Panc1 (cell line): ENCODE data around the gene BICRA. TPM values are rescaled to one million over a fixed set of nuclear protein-coding genes. Genes with fewer than 3 reads are reported as not detected.
"Not testable (repeated sequence)": the region's sequence is repeated elsewhere in the genome, so short reads cannot be mapped to it uniquely, and the experiment has no call there.

Experiments
- ATAC-seq: fragments of 200-7000 bp; cut with Tn5 transposase; 2 replicates; pipeline ENCODE4 v1.9.1; 2020; ENCODE audit warnings: mild to moderate bottlenecking, moderate library complexity
- BruUV-seq: library from RNA; stranded (reverse); fragments of 400-500 nt; replicated peaks from 2 replicates; lab custom pipeline; 2021; lab: Mats Ljungman, UMichigan
- CTCF ChIA-PET: fragments of 300-600 bp; sonication (Branson Sonifier 250); formaldehyde crosslinking; loops from one replicate; lab custom pipeline; 2022; ENCODE audit warnings: antibody characterized with exemption; lab: Charles Lee
- POLR2A ChIA-PET: fragments of 300-600 bp; sonication (Branson Sonifier 250); formaldehyde crosslinking; loops from one replicate; lab custom pipeline; 2022; ENCODE audit warnings: antibody characterized with exemption; lab: Charles Lee
- DNase-seq: peaks from one replicate; pipeline ENCODE4 v3.0.0-alpha.2; 2010; ENCODE audit warnings: low read depth, low spot score
- H3K27ac ChIP-seq: 2 replicates; pipeline ENCODE4 v1.5.1; 2011; ENCODE audit warnings: mild to moderate bottlenecking, low read length, inconsistent platforms
- H3K27me3 ChIP-seq: fragments of 200-500 bp; sonication (Bioruptor generic); 2 replicates; pipeline ENCODE4 v1.6.0; 2014; ENCODE audit warnings: low read length, inconsistent platforms; ENCODE audit not compliant: control insufficient read depth, insufficient read depth
- H3K36me3 ChIP-seq: fragments of 200-500 bp; sonication (Bioruptor generic); 2 replicates; pipeline ENCODE4 v1.5.1; 2014; ENCODE audit warnings: inconsistent platforms, mild to moderate bottlenecking, low read length, moderate library complexity; ENCODE audit not compliant: control insufficient read depth, insufficient read depth
- H3K4me1 ChIP-seq: 2 replicates; pipeline ENCODE4 v1.5.1; 2011; ENCODE audit warnings: inconsistent platforms, mild to moderate bottlenecking, low read length, moderate library complexity; ENCODE audit not compliant: control insufficient read depth, insufficient read depth
- H3K4me3 ChIP-seq, 2 experiments: 2 replicates each; pipeline ENCODE4 v1.5.1; 2011 to 2012; ENCODE audit warnings: low read depth in 2 of 2, low read length in 2 of 2, mild to moderate bottlenecking in 2 of 2, inconsistent platforms in 1 of 2, moderate library complexity in 1 of 2
- H3K9me3 ChIP-seq: fragments of 200-500 bp; sonication (Bioruptor generic); 2 replicates; pipeline ENCODE4 v1.5.1; 2014; ENCODE audit warnings: low read depth, mild to moderate bottlenecking, inconsistent platforms, low read length, moderate library complexity; ENCODE audit not compliant: control insufficient read depth, insufficient read depth
- POLR2AphosphoS5 ChIP-seq: IDR thresholded peaks from 2 replicates; pipeline ENCODE4 v1.6.1; 2012; ENCODE audit warnings: mild to moderate bottlenecking, low read depth, low read length, moderate library complexity
- SIN3A ChIP-seq: IDR thresholded peaks from 2 replicates; pipeline ENCODE4 v1.6.1; 2012; ENCODE audit warnings: low read depth, mild to moderate bottlenecking, low read length, moderate library complexity, borderline replicate concordance; ENCODE audit not compliant: insufficient read depth
- TCF7L2 ChIP-seq: IDR thresholded peaks from 2 replicates; pipeline ENCODE4 v1.6.1; 2011; ENCODE audit warnings: mild to moderate bottlenecking, low read depth, low read length, inconsistent platforms
- in situ Hi-C: cut with HindIII; loops from 2 replicates; pipeline ENCODE4 v1.10.0; 2016; ENCODE audit warnings: low sequenced_read_pairs, low pct_unique_long_range_greater_than_20kb
- intact Hi-C: fragments of 100-400 bp; cut with micrococcal nuclease; formaldehyde crosslinking; loops from one replicate; pipeline ENCODE4 v1.10.0; 2022; ENCODE audit not compliant: unreplicated experiment
- total RNA-seq: library from RNA; stranded (reverse); gene quantifications from one replicate; pipeline ENCODE4 v1.2.1, GENCODE V29; 2021; ENCODE audit not compliant: unreplicated experiment
- TF ChIP-seq, protein P1 (sequence below), 2 experiments: IDR thresholded peaks; 2 replicates each; pipeline ENCODE4 v1.6.1; 2011 to 2012; ENCODE audit warnings: low read depth in 2 of 2, control low read depth in 1 of 2, low read length in 1 of 2, mild to moderate bottlenecking in 1 of 2, moderate library complexity in 1 of 2; ENCODE audit not compliant: insufficient read depth in 1 of 2
- TF ChIP-seq, protein P2 (sequence below): fragments of 450-650 bp; IDR thresholded peaks from 2 replicates; pipeline ENCODE4 v1.5.1; 2017; ENCODE audit warnings: mild to moderate bottlenecking

The BICRA gene
- total RNA-seq, 1 experiment from 2014 or later = 13.7 TPM

DNA sequence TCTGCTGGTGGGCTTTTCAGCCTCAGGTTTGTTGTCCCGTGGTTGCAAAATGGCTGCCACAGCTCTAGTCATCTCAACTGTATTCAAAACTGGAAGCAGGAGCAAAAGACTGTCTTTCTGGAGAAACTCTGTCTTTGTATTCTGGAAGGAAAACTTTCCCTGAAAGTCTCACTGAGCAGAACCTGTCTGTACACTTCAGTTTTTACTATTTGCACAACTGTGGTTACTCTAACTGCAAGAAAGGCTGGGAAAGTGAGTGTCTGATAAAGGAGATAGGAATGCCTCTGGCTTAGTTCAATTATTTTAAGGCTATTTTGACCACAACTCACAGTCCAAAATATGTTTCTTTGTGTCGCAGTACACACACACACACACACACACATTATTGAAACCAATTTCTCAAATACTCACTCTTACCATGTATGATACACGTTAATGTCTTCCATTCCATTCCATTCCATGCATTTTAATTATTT lies 54.5 kb downstream of the BICRA start:
- no peaks in the 10 kb centered on the region for H3K36me3 ChIP-seq
- intact Hi-C loops = no loop called here
- no peak overlapping the region for H3K4me3 ChIP-seq
- ATAC-seq (no peak), DNase-seq (no peak)
- H3K27ac ChIP-seq = no peak overlapping the region
- TF ChIP-seq, protein P1, sequence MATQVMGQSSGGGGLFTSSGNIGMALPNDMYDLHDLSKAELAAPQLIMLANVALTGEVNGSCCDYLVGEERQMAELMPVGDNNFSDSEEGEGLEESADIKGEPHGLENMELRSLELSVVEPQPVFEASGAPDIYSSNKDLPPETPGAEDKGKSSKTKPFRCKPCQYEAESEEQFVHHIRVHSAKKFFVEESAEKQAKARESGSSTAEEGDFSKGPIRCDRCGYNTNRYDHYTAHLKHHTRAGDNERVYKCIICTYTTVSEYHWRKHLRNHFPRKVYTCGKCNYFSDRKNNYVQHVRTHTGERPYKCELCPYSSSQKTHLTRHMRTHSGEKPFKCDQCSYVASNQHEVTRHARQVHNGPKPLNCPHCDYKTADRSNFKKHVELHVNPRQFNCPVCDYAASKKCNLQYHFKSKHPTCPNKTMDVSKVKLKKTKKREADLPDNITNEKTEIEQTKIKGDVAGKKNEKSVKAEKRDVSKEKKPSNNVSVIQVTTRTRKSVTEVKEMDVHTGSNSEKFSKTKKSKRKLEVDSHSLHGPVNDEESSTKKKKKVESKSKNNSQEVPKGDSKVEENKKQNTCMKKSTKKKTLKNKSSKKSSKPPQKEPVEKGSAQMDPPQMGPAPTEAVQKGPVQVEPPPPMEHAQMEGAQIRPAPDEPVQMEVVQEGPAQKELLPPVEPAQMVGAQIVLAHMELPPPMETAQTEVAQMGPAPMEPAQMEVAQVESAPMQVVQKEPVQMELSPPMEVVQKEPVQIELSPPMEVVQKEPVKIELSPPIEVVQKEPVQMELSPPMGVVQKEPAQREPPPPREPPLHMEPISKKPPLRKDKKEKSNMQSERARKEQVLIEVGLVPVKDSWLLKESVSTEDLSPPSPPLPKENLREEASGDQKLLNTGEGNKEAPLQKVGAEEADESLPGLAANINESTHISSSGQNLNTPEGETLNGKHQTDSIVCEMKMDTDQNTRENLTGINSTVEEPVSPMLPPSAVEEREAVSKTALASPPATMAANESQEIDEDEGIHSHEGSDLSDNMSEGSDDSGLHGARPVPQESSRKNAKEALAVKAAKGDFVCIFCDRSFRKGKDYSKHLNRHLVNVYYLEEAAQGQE (IDR thresholded peaks at IDR 0.05; ENCODE audit: insufficient read depth in 1 of 2, low read depth in 2 of 2, low read length in 1 of 2) = no peak
- TF ChIP-seq TCF7L2 = no peak
- TF ChIP-seq, protein P2, sequence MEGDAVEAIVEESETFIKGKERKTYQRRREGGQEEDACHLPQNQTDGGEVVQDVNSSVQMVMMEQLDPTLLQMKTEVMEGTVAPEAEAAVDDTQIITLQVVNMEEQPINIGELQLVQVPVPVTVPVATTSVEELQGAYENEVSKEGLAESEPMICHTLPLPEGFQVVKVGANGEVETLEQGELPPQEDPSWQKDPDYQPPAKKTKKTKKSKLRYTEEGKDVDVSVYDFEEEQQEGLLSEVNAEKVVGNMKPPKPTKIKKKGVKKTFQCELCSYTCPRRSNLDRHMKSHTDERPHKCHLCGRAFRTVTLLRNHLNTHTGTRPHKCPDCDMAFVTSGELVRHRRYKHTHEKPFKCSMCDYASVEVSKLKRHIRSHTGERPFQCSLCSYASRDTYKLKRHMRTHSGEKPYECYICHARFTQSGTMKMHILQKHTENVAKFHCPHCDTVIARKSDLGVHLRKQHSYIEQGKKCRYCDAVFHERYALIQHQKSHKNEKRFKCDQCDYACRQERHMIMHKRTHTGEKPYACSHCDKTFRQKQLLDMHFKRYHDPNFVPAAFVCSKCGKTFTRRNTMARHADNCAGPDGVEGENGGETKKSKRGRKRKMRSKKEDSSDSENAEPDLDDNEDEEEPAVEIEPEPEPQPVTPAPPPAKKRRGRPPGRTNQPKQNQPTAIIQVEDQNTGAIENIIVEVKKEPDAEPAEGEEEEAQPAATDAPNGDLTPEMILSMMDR = no peak
- no peak for TF ChIP-seq POLR2AphosphoS5
- peaks cover 7% of the 10 kb centered on the region for H3K4me1 ChIP-seq
- H3K27me3 ChIP-seq = no peaks in the 10 kb centered on the region
- H3K9me3 ChIP-seq = no peaks in the 10 kb centered on the region
- in situ Hi-C loops = no loop called here
- CTCF ChIA-PET = no interaction called here
- BruUV-seq = no TSS peak
- POLR2A ChIA-PET = no interaction called here

DNA sequence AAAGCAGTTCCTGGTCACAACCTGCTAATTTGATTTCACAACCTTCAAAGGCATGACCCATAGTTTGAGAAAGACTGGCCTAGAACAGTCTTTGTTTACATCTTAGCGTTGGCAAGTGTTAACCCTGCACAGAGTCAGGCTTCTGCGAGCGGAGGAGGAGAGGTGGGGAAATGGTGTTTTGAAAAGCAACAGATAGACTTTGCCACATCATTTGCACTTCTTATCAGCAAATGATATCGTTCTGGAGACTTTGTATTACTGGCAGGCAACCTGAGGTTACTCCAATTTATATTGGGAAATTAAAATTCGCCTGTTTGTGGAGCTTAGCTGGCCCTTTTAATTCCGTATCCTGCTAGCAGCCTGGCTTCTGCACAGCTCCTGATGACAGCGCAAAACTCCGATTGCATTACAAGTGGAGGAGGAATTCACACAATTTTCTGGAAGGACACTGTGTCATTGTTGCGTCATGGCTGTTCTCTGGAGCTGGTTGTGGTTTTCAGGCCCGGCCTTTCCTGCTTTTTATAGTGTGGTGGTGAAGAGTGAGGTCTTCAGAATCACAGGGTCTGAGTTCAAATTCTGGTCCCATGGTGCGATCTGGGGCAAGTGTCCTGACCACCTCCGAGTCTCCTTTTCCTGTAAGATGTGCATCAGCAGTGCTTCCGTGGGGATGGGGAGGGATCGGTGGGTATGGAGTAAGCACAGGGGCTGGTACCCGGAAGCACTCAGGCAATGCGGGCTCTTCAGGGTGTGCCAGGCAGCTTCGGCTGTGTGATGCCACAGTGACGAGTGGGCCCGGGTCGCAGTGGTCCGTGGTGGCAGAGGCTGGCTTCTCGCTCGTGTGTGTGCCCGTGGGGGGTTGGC lies 55.2 kb downstream of the BICRA start:
- ATAC-seq (peak; percentile 63), DNase-seq (no peak)
- Histone ChIP-seq H3K4me1 (peaks cover 7% of the 10 kb centered on the region), H3K27me3 (no peaks in the 10 kb centered on the region), H3K27ac (no peak overlapping the region), H3K9me3 (no peaks in the 10 kb centered on the region), H3K36me3 (no peaks in the 10 kb centered on the region), H3K4me3 (no peak overlapping the region)
- in situ Hi-C loops = no loop called here
- no TSS peak for BruUV-seq
- POLR2A ChIA-PET = no interaction called here
- TF ChIP-seq, protein P1 (IDR thresholded peaks at IDR 0.05; ENCODE audit: insufficient read depth in 1 of 2, low read depth in 2 of 2, low read length in 1 of 2) = no peak
- TF ChIP-seq, protein P2 = no peak
- TF ChIP-seq POLR2AphosphoS5 = no peak
- TF ChIP-seq TCF7L2 = no peak
- no peak for TF ChIP-seq SIN3A
- CTCF ChIA-PET = no interaction called here
- intact Hi-C loops = no loop called here

DNA sequence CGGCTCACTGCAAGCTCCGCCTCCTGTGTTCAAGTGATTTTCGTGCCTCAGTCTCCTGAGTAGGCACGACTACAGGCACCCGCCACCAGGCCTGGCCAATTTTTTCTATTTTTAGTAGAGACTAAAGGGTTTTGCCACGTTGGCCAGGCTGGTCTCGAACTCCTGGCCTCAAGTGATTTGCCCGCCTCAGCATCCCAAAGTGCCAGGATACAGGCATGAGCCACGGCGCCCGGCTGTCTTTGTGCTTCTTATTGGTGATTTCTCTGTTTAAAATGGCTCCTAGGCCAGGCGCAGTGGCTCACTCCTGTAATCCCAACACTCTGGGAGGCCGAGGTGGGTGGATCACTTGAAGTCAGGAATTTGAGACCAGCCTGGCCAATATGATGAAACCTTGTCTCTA lies 59.6 kb downstream of the BICRA start:
- H3K27ac ChIP-seq, H3K9me3 ChIP-seq, intact Hi-C loops, H3K36me3 ChIP-seq, in situ Hi-C loops, H3K4me1 ChIP-seq, DNase-seq, BruUV-seq, H3K4me3 ChIP-seq, ATAC-seq, CTCF ChIA-PET, H3K27me3 ChIP-seq, POLR2A ChIA-PET: not testable (repeated sequence)
